IMR-90 (cell line): Measurements from ENCODE around the gene ANXA7. TPM values are rescaled to one million over a fixed set of nuclear protein-coding genes. Genes with fewer than 3 reads are reported as not detected.
"Not testable (repeated sequence)": the region's sequence is repeated elsewhere in the genome, so short reads cannot be mapped to it uniquely, and the experiment has no call there.

ENCODE experiments used
- ATAC-seq: fragments of 200-7000 bp; cut with Tn5 transposase; 2 replicates; pipeline ENCODE4 v1.9.1; 2020; ENCODE audit warnings: low read depth, mild to moderate bottlenecking, moderate library complexity
- BruUV-seq: library from RNA; stranded (reverse); fragments of 400-500 nt; replicated peaks from 2 replicates; lab custom pipeline; 2021; lab: Mats Ljungman, UMichigan
- CTCF ChIA-PET: fragments of 300-600 bp; formaldehyde crosslinking; extraction: SDS; loops from one replicate; lab custom pipeline; 2021; ENCODE audit warnings: antibody characterized with exemption; lab: Yijun Ruan, JAX
- POLR2A ChIA-PET: fragments of 300-600 bp; sonication (Branson Sonifier 250); formaldehyde crosslinking; loops from one replicate; lab custom pipeline; 2022; ENCODE audit warnings: antibody characterized with exemption; ENCODE audit not compliant: unreplicated experiment; lab: Charles Lee
- DNase-seq: peaks from one replicate; pipeline ENCODE4 v3.0.0; 2013
- H2AFZ ChIP-seq: replicated peaks from 2 replicates; pipeline ENCODE3; 2013; ENCODE audit warnings: low read length, mild to moderate bottlenecking; ENCODE audit not compliant: poor library complexity
- H2AK5ac ChIP-seq: 2 replicates; pipeline ENCODE4 v1.6.1; 2013; ENCODE audit warnings: low read depth, low read length, inconsistent platforms
- H2AK9ac ChIP-seq: replicated peaks from 2 replicates; pipeline ENCODE3; 2013; ENCODE audit warnings: mild to moderate bottlenecking, low read depth, low read length, moderate library complexity; ENCODE audit not compliant: poor library complexity
- H2BK120ac ChIP-seq: 2 replicates; pipeline ENCODE4 v1.6.1; 2013; ENCODE audit warnings: low read depth, low read length, inconsistent platforms
- H2BK15ac ChIP-seq: 3 replicates; pipeline ENCODE4 v1.6.1; 2013; ENCODE audit warnings: low read depth, low read length, inconsistent platforms
- H2BK20ac ChIP-seq: 2 replicates; pipeline ENCODE4 v1.6.1; 2013; ENCODE audit warnings: low read depth, mild to moderate bottlenecking, inconsistent platforms, low read length, moderate library complexity
- H2BK5ac ChIP-seq: 2 replicates; pipeline ENCODE4 v1.6.1; 2013; ENCODE audit warnings: mild to moderate bottlenecking, low read depth, low read length, inconsistent platforms; ENCODE audit not compliant: poor library complexity, severe bottlenecking
- H3K14ac ChIP-seq: replicated peaks from 2 replicates; pipeline ENCODE4 v1.6.1; 2013; ENCODE audit warnings: low read depth, low read length, inconsistent platforms
- H3K18ac ChIP-seq: 2 replicates; pipeline ENCODE4 v1.6.1; 2013; ENCODE audit warnings: low read depth, low read length, control low read depth
- H3K23ac ChIP-seq: 2 replicates; pipeline ENCODE4 v1.6.1; 2013; ENCODE audit warnings: low read depth, low read length, inconsistent platforms
- H3K27ac ChIP-seq: 2 replicates; pipeline ENCODE4 v1.5.1; 2013; ENCODE audit warnings: mild to moderate bottlenecking, control low read depth, low read length; ENCODE audit not compliant: insufficient read depth
- H3K27me3 ChIP-seq: 2 replicates; pipeline ENCODE4 v1.6.1; 2013; ENCODE audit warnings: low read length; ENCODE audit not compliant: control insufficient read depth, insufficient read depth
- H3K36me3 ChIP-seq: 2 replicates; pipeline ENCODE4 v1.6.1; 2013; ENCODE audit warnings: low read length, mixed read lengths; ENCODE audit not compliant: control insufficient read depth, insufficient read depth
- H3K4ac ChIP-seq: 2 replicates; pipeline ENCODE4 v1.6.1; 2013; ENCODE audit warnings: low read depth, low read length, inconsistent platforms
- H3K4me1 ChIP-seq: 2 replicates; pipeline ENCODE4 v1.6.1; 2013; ENCODE audit warnings: low read length, mixed read lengths; ENCODE audit not compliant: control insufficient read depth, insufficient read depth
- H3K4me2 ChIP-seq: 2 replicates; pipeline ENCODE4 v1.6.1; 2013; ENCODE audit warnings: low read depth, mild to moderate bottlenecking, control low read depth, low read length, moderate library complexity
- H3K4me3 ChIP-seq: 2 replicates; pipeline ENCODE4 v1.5.1; 2013; ENCODE audit warnings: low read depth, mild to moderate bottlenecking, control low read depth, low read length, moderate library complexity; ENCODE audit not compliant: insufficient read depth
- H3K56ac ChIP-seq: 2 replicates; pipeline ENCODE4 v1.6.1; 2013; ENCODE audit warnings: low read length, inconsistent platforms; ENCODE audit not compliant: insufficient read depth; ENCODE audit errors: extremely low read depth
- H3K79me1 ChIP-seq, 2 experiments: 2 replicates each; pipeline ENCODE4 v1.6.1; 2013; ENCODE audit warnings: low read length in 2 of 2, inconsistent platforms in 1 of 2, low read depth in 1 of 2
- H3K9ac ChIP-seq: 2 replicates; pipeline ENCODE4 v1.6.1; 2013; ENCODE audit warnings: low read depth, low read length, control low read depth
- H3K9me1 ChIP-seq: 2 replicates; pipeline ENCODE4 v1.6.1; 2013; ENCODE audit warnings: low read length, inconsistent platforms; ENCODE audit not compliant: insufficient read depth
- H3K9me3 ChIP-seq: 2 replicates; pipeline ENCODE4 v1.6.1; 2013; ENCODE audit warnings: low read length; ENCODE audit not compliant: control insufficient read depth, insufficient read depth
- H4K20me1 ChIP-seq: 2 replicates; pipeline ENCODE4 v1.6.1; 2013; ENCODE audit warnings: low read length, inconsistent platforms; ENCODE audit not compliant: insufficient read depth
- H4K5ac ChIP-seq: 2 replicates; pipeline ENCODE4 v1.6.1; 2013; ENCODE audit warnings: mild to moderate bottlenecking, low read depth, low read length, control low read depth
- H4K8ac ChIP-seq, 2 experiments: 2 replicates each; pipeline ENCODE4 v1.6.1; 2013; ENCODE audit warnings: low read depth in 2 of 2, low read length in 2 of 2, control low read depth in 1 of 2, inconsistent platforms in 1 of 2
- H4K91ac ChIP-seq: 2 replicates; pipeline ENCODE4 v1.6.1; 2013; ENCODE audit warnings: low read depth, low read length, inconsistent platforms; ENCODE audit not compliant: insufficient read depth
- WGBS, 2 experiments: methylation state at CpG; one replicate each; pipeline versions ENCODE4 v1.1.5 to v1.1.7; 2013; ENCODE audit warnings: missing lambda C conversion rate in 2 of 2; ENCODE audit not compliant: insufficient read length in 1 of 2; ENCODE audit errors: extremely low coverage in 2 of 2; 5-methylcytosine and 5-hydroxymethylcytosine counted together
- dilution Hi-C: fragments of 300-500 bp; cut with HindIII; formaldehyde crosslinking; loops from one replicate; pipeline ENCODE4 v1.14.3; 2018; ENCODE audit warnings: low sequenced_read_pairs; ENCODE audit not compliant: unreplicated experiment
- in situ Hi-C: fragments of 300-500 bp; cut with MboI; formaldehyde crosslinking; loops from 3 replicates; pipeline ENCODE4 v1.14.3; 2019; ENCODE audit warnings: low sequenced_read_pairs, inconsistent platforms, mixed read lengths
- intact Hi-C: fragments of 100-400 bp; cut with micrococcal nuclease; formaldehyde crosslinking; loops from 2 replicates; pipeline ENCODE4 v1.10.0; 2022
- polyA plus RNA-seq, 3 experiments: library from polyadenylated mRNA; depleted of rRNA; stranded (reverse); fragments of >200 nt; gene quantifications; 2 replicates each; pipeline ENCODE4 v1.2.3, GENCODE V29; 2012; ENCODE audit warnings: low replicate concordance in 1 of 3
- total RNA-seq: library from RNA; depleted of rRNA; stranded (reverse); fragments of >200 nt; gene quantifications from 2 replicates; pipeline ENCODE4 v1.2.3, GENCODE V29; 2012

ANXA7 gene
- total and polyA plus RNA-seq, 2 of the 4 experiments (the other 2 are of a cell fraction), result 77.4 to 120 TPM

DNA sequence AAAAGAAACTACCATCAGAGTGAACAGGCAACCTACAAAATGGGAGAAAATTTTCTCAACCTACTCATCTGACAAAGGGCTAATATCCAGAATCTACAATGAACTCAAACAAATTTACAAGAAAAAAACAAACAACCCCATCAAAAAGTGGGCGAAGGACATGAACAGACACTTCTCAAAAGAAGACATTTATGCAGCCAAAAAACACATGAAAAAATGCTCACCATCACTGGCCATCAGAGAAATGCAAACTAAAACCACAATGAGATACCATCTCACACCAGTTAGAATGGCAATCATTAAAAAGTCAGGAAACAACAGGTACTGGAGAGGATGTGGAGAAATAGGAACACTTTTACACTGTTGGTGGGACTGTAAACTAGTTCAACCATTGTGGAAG lies 85.3 kb downstream of the ANXA7 start:
- H2BK5ac ChIP-seq, H3K14ac ChIP-seq, H2AK5ac ChIP-seq, H2BK15ac ChIP-seq, H3K4me3 ChIP-seq, H3K18ac ChIP-seq, H4K20me1 ChIP-seq, H3K4me1 ChIP-seq, DNase-seq, H2BK20ac ChIP-seq, ATAC-seq, H3K27ac ChIP-seq, H4K5ac ChIP-seq, POLR2A ChIA-PET, H3K4ac ChIP-seq, dilution Hi-C loops, H2AK9ac ChIP-seq, H3K4me2 ChIP-seq, in situ Hi-C loops, BruUV-seq, H3K23ac ChIP-seq, H3K9ac ChIP-seq, CTCF ChIA-PET, H4K8ac ChIP-seq, H4K91ac ChIP-seq, H3K9me1 ChIP-seq, H3K56ac ChIP-seq, H3K79me1 ChIP-seq, H3K9me3 ChIP-seq, intact Hi-C loops, H2AFZ ChIP-seq, H3K36me3 ChIP-seq, H2BK120ac ChIP-seq: not testable (repeated sequence)
- H3K27me3 ChIP-seq, result peaks cover 16% of the 10 kb centered on the region
- WGBS, 2 experiments, result no CpG with 5 or more reads among the region's 1 CpG

DNA sequence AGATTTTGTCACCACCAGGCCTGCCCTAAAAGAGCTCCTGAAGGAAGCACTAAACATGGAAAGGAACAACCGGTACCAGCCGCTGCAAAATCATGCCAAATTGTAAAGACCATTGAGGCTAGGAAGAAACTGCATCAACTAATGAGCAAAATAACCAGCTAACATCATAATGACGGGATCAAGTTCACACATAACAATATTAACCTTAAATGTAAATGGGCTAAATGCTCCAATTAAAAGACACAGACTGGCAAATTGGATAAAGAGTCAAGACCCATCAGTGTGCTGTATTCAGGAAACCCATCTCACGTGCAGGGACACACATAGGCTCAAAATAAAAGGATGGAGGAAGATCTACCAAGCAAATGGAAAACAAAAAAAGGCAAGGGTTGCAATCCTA lies 88.6 kb downstream of the ANXA7 start:
- POLR2A ChIA-PET, dilution Hi-C loops, in situ Hi-C loops: not testable (repeated sequence)

More for the DNA sequence above, 88.6 kb downstream of the ANXA7 start:
- H3K4me1 ChIP-seq, BruUV-seq, H3K36me3 ChIP-seq, intact Hi-C loops, H2BK15ac ChIP-seq, H2BK20ac ChIP-seq, H3K4me2 ChIP-seq, H4K91ac ChIP-seq, H3K4me3 ChIP-seq, H3K18ac ChIP-seq, DNase-seq, CTCF ChIA-PET, H3K27ac ChIP-seq, H2BK120ac ChIP-seq, H3K79me1 ChIP-seq, H2AK5ac ChIP-seq, ATAC-seq, H4K5ac ChIP-seq, H3K9me1 ChIP-seq, H3K27me3 ChIP-seq, H3K9me3 ChIP-seq, H3K4ac ChIP-seq, H2AFZ ChIP-seq, H3K14ac ChIP-seq, H2BK5ac ChIP-seq, H3K23ac ChIP-seq, H4K20me1 ChIP-seq, H3K56ac ChIP-seq, H3K9ac ChIP-seq, H2AK9ac ChIP-seq, H4K8ac ChIP-seq: not testable (repeated sequence)
- WGBS, 2 experiments, result no CpG with 5 or more reads among the region's 4 CpGs
